ENCODE results near the gene NAPG.

NAPG gene

GRCh38 chr18:10519999-10520935 lies 5.6 kb upstream of the NAPG start:
- Histone ChIP-seq H3K4me3 (ENCODE audit: low read depth, low read length) (no peak overlapping the region), H3K27me3 (replicated peaks) (peaks cover 7% of the 10 kb centered on the region), H3K36me3 (replicated peaks) (no peaks in the 10 kb centered on the region), H3K27ac (no peak overlapping the region)
- TF ChIP-seq CTCF (IDR thresholded peaks at IDR 0.05; ENCODE audit: low read depth, low read length, missing control alignments): peak; percentile 90
- in situ Hi-C loops (cut with HindIII; ENCODE audit: low pct_ligation_motif_present, low sequenced_read_pairs): loop anchor here (10.0 kb wide), 1 partner anchor 545 kb away; no protein-coding TSS in a partner anchor
- DNase-seq: peak; percentile 87

- Histone ChIP-seq H3K27me3 (replicated peaks) (peaks cover 2% of the 10 kb centered on the region), H3K4me3 (ENCODE audit: low read depth, low read length) (no peak overlapping the region), H3K27ac (no peak overlapping the region), H3K36me3 (replicated peaks) (no peaks in the 10 kb centered on the region)
- TF ChIP-seq CTCF (IDR thresholded peaks at IDR 0.05; ENCODE audit: low read depth, low read length, missing control alignments): no peak
- DNase-seq: no peak
- in situ Hi-C loops (cut with HindIII; ENCODE audit: low pct_ligation_motif_present, low sequenced_read_pairs): no loop called here
Observed at GRCh38 chr18:10521566-10521965, 4.3 kb upstream of the NAPG start.

- no peak for DNase-seq
- H3K27me3 ChIP-seq (replicated peaks): no peaks in the 10 kb centered on the region
- H3K36me3 ChIP-seq (replicated peaks): no peaks in the 10 kb centered on the region
- H3K4me3 ChIP-seq (ENCODE audit: low read depth, low read length): no peak overlapping the region
- no peak for TF ChIP-seq CTCF (IDR thresholded peaks at IDR 0.05; ENCODE audit: low read depth, low read length, missing control alignments)
- no peak overlapping the region for H3K27ac ChIP-seq
- in situ Hi-C loops (cut with HindIII; ENCODE audit: low pct_ligation_motif_present, low sequenced_read_pairs): no loop called here
Observed at GRCh38 chr18:10522574-10522973, 3.3 kb upstream of the NAPG start.

- Histone ChIP-seq H3K36me3 (replicated peaks) (no peaks in the 10 kb centered on the region), H3K27ac (no peak overlapping the region), H3K4me3 (ENCODE audit: low read depth, low read length) (no peak overlapping the region), H3K27me3 (replicated peaks) (no peaks in the 10 kb centered on the region)
- TF ChIP-seq CTCF (IDR thresholded peaks at IDR 0.05; ENCODE audit: low read depth, low read length, missing control alignments): no peak
- no peak for DNase-seq
- in situ Hi-C loops (cut with HindIII; ENCODE audit: low pct_ligation_motif_present, low sequenced_read_pairs): no loop called here
Observed at GRCh38 chr18:10523544-10523943, 2.3 kb upstream of the NAPG start.

GRCh38 chr18:10524507-10525370 lies 1.1 kb upstream of the NAPG start:
- H3K27ac ChIP-seq: no peak overlapping the region
- H3K4me3 ChIP-seq (ENCODE audit: low read depth, low read length): no peak overlapping the region
- no peak for TF ChIP-seq CTCF (IDR thresholded peaks at IDR 0.05; ENCODE audit: low read depth, low read length, missing control alignments)
- no peaks in the 10 kb centered on the region for H3K27me3 ChIP-seq (replicated peaks)
- in situ Hi-C loops (cut with HindIII; ENCODE audit: low pct_ligation_motif_present, low sequenced_read_pairs): no loop called here
- no peaks in the 10 kb centered on the region for H3K36me3 ChIP-seq (replicated peaks)
- no peak for DNase-seq
